Naive thymus-derived CD4-positive, alpha-beta T cell (primary cell): ENCODE results near the gene UPK3B. TPM values are rescaled to one million over a fixed set of nuclear protein-coding genes. Genes with fewer than 3 reads are reported as not detected.
"Not testable (repeated sequence)": the region's sequence is repeated elsewhere in the genome, so short reads cannot be mapped to it uniquely, and the experiment has no call there.

Experiments used
- ATAC-seq: fragments of 150-1000 bp; cut with Tn5 transposase; 2 replicates; pipeline ENCODE4 v1.10.0; 2021; ENCODE audit warnings: mild to moderate bottlenecking, moderate library complexity
- CTCF ChIA-PET: fragments of 350-600 bp; sonication (Branson Sonifier 250); formaldehyde crosslinking; loops from one replicate; lab custom pipeline; 2021; ENCODE audit warnings: antibody characterized with exemption; lab: Charles Lee
- POLR2A ChIA-PET: fragments of 350-600 bp; sonication (Branson Sonifier 250); formaldehyde crosslinking; loops from one replicate; lab custom pipeline; 2021; ENCODE audit warnings: antibody characterized with exemption, inconsistent platforms; lab: Charles Lee
- DNase-seq, 9 donors: peaks; one replicate each; pipeline versions ENCODE4 v3.0.0 to v3.0.0-alpha.2; 2020 to 2022; ENCODE audit warnings: mixed read lengths in 1 of 9
- H3K27ac ChIP-seq: one replicate; pipeline ENCODE4 v1.7.0; 2013; ENCODE audit warnings: mild to moderate bottlenecking, low read depth, low read length, moderate library complexity
- H3K27me3 ChIP-seq, 2 donors: one replicate each; pipeline ENCODE4 v1.7.0; 2013; ENCODE audit warnings: low read length in 2 of 2, mild to moderate bottlenecking in 2 of 2, moderate library complexity in 2 of 2; ENCODE audit not compliant: control insufficient read depth in 2 of 2, insufficient read depth in 2 of 2
- H3K36me3 ChIP-seq, 3 experiments: 1 replicate in 2 of 3; 2 replicates in 1 of 3; pipeline ENCODE4 v1.7.0; 2013; ENCODE audit warnings: low read length in 3 of 3, mild to moderate bottlenecking in 3 of 3, moderate library complexity in 1 of 3; ENCODE audit not compliant: insufficient read depth in 3 of 3, control insufficient read depth in 2 of 3
- H3K4me1 ChIP-seq, 2 donors: one replicate each; pipeline ENCODE4 v1.7.0; 2013; ENCODE audit warnings: low read length in 2 of 2, mild to moderate bottlenecking in 2 of 2, moderate library complexity in 1 of 2; ENCODE audit not compliant: control insufficient read depth in 2 of 2, insufficient read depth in 2 of 2
- H3K4me3 ChIP-seq: 2 replicates; pipeline ENCODE4 v1.7.0; 2013; ENCODE audit warnings: mild to moderate bottlenecking, low read length
- H3K9me3 ChIP-seq, 3 experiments: 1 replicate in 2 of 3; 2 replicates in 1 of 3; pipeline ENCODE4 v1.7.0; 2013; ENCODE audit warnings: low read length in 3 of 3; ENCODE audit not compliant: control insufficient read depth in 2 of 3
- H3K27ac Mint-ChIP-seq, 9 donors: one replicate each; pipeline ENCODE4 v1.8.0; 2020 to 2022; ENCODE audit warnings: mixed read lengths in 9 of 9, mild to moderate bottlenecking in 8 of 9, moderate library complexity in 5 of 9, inconsistent platforms in 2 of 9
- H3K27me3 Mint-ChIP-seq, 5 donors: one replicate each; pipeline ENCODE4 v1.8.0; 2021 to 2022; ENCODE audit warnings: mixed read lengths in 5 of 5, mild to moderate bottlenecking in 1 of 5
- H3K36me3 Mint-ChIP-seq, 5 donors: one replicate each; pipeline ENCODE4 v1.8.0; 2020 to 2022; ENCODE audit warnings: mixed read lengths in 5 of 5, mild to moderate bottlenecking in 3 of 5, inconsistent platforms in 1 of 5
- H3K4me1 Mint-ChIP-seq, 7 donors: one replicate each; pipeline ENCODE4 v1.8.0; 2020 to 2022; ENCODE audit warnings: mixed read lengths in 7 of 7, mild to moderate bottlenecking in 3 of 7, inconsistent platforms in 1 of 7
- H3K4me3 Mint-ChIP-seq, 10 donors: one replicate each; pipeline ENCODE4 v1.8.0; 2020 to 2022; ENCODE audit warnings: mild to moderate bottlenecking in 10 of 10, mixed read lengths in 10 of 10, moderate library complexity in 6 of 10, inconsistent platforms in 2 of 10
- H3K9me3 Mint-ChIP-seq, 11 donors: one replicate each; pipeline ENCODE4 v1.8.0; 2020 to 2022; ENCODE audit warnings: mixed read lengths in 11 of 11, mild to moderate bottlenecking in 4 of 11, inconsistent platforms in 1 of 11, moderate library complexity in 1 of 11
- intact Hi-C, 2 donors: fragments of 100-400 bp; cut with micrococcal nuclease; formaldehyde crosslinking; loops; one replicate each; pipeline ENCODE4 v1.15.1; 2023
- polyA plus RNA-seq, 2 donors: library from polyadenylated mRNA; unstranded; fragments of 300-500 nt; fragmentation: Illumina TruSeq; gene quantifications; one replicate each; pipeline ENCODE4 v1.2.3, GENCODE V29; 2021
- total RNA-seq, 6 experiments: library from RNA in 5 of 6; stranded (reverse) in 5 of 6; gene quantifications; 1 replicate in 5 of 6; 2 replicates in 1 of 6; pipeline ENCODE4 v1.2.3 and lab custom pipeline; 2021 to 2026

UPK3B gene
- total and polyA plus RNA-seq, 7 experiments from 2014 or later: 2.6 to 7.3 (median 5.2) TPM; not detected in 2

- H3K36me3 ChIP-seq, DNase-seq, CTCF ChIA-PET, intact Hi-C loops, H3K9me3 Mint-ChIP-seq, H3K27me3 Mint-ChIP-seq, ATAC-seq, H3K27ac Mint-ChIP-seq, H3K9me3 ChIP-seq, H3K4me1 ChIP-seq, H3K36me3 Mint-ChIP-seq, H3K27me3 ChIP-seq, H3K27ac ChIP-seq, H3K4me3 Mint-ChIP-seq, H3K4me3 ChIP-seq, POLR2A ChIA-PET: not testable (repeated sequence)
- H3K4me1 Mint-ChIP-seq: peaks cover 0 to 10% (median 2%) of the 10 kb centered on the region in 7 donors
Measured at GRCh38 chr7:76467743-76468404, 42.5 kb upstream of the UPK3B start.

DNA sequence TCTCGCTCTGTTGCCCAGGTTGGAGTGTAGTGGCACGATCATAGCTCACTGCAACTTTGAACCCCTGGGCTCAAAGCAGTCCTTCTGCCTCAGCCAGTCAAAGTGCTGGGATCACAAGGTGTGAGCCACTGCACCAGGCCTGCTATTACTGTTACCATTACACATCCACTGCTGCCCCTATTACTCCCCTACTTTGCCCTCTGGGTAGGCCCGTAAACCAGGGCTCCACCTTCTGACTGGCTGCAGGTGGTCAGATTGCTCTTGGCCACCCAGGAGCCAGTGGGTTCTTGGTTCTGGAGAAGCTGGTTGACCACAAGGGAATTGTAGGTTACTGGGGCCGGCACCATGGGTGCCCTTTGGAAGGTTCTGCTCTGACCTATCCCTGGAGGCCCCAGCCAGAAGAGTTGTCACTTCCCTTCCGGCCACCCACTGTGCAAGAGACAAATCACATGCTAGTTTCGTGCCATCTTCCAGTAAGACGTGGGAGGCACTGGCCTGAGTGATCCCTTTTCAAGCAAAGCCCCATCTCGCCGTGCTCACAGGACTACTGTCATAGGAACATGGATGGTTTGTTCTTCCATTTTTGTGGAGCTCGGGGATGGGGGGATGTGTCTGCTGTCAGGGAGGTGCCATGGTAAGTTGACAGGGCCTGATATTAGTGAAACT lies 38.7 kb upstream of the UPK3B start:
- H3K27ac ChIP-seq, H3K27me3 ChIP-seq, H3K27me3 Mint-ChIP-seq, H3K36me3 ChIP-seq, H3K9me3 ChIP-seq, H3K4me1 ChIP-seq, intact Hi-C loops, H3K9me3 Mint-ChIP-seq, H3K36me3 Mint-ChIP-seq, H3K27ac Mint-ChIP-seq, H3K4me1 Mint-ChIP-seq, H3K4me3 ChIP-seq, H3K4me3 Mint-ChIP-seq, DNase-seq, POLR2A ChIA-PET, CTCF ChIA-PET, ATAC-seq: not testable (repeated sequence)

DNA sequence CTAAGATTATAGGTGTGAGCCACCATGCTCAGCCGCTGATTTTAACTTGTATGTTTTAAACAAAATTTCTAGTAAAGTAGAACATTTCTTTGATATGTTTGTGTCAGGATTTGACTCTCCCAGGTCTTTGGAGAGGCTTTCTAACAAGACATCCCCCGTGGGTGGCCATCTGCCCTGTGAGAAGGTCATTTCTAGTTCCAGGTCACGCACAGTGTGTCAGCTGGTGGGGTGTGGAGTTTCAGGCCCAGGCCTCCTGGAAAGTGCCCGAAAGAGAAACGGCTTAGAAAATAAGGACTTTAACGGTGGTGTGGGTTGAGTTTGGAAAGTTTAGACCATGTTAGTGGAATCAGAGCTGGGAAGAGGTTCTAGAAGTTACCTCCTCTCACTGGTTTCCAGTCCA lies 37.3 kb upstream of the UPK3B start:
- H3K4me3 Mint-ChIP-seq, H3K4me1 ChIP-seq, H3K9me3 Mint-ChIP-seq, ATAC-seq, H3K9me3 ChIP-seq, H3K27me3 ChIP-seq, POLR2A ChIA-PET, DNase-seq, H3K4me3 ChIP-seq, intact Hi-C loops, H3K27ac ChIP-seq, H3K27me3 Mint-ChIP-seq, H3K36me3 ChIP-seq, CTCF ChIA-PET, H3K4me1 Mint-ChIP-seq, H3K27ac Mint-ChIP-seq, H3K36me3 Mint-ChIP-seq: not testable (repeated sequence)

GRCh38 chr7:76476280-76476679 lies 34.1 kb upstream of the UPK3B start:
- H3K4me1 Mint-ChIP-seq, DNase-seq, H3K27ac ChIP-seq, H3K4me1 ChIP-seq, H3K9me3 ChIP-seq, H3K4me3 ChIP-seq, H3K27me3 ChIP-seq, CTCF ChIA-PET, H3K9me3 Mint-ChIP-seq, H3K4me3 Mint-ChIP-seq, H3K27me3 Mint-ChIP-seq, intact Hi-C loops, ATAC-seq, H3K36me3 ChIP-seq, H3K27ac Mint-ChIP-seq, POLR2A ChIA-PET, H3K36me3 Mint-ChIP-seq: not testable (repeated sequence)

- H3K4me3 Mint-ChIP-seq, H3K27ac Mint-ChIP-seq, H3K4me1 ChIP-seq, CTCF ChIA-PET, DNase-seq, H3K4me1 Mint-ChIP-seq, H3K4me3 ChIP-seq, POLR2A ChIA-PET, ATAC-seq, H3K9me3 Mint-ChIP-seq, H3K9me3 ChIP-seq, H3K27me3 ChIP-seq, H3K36me3 Mint-ChIP-seq, H3K27ac ChIP-seq, H3K36me3 ChIP-seq, intact Hi-C loops, H3K27me3 Mint-ChIP-seq: not testable (repeated sequence)
Measured at GRCh38 chr7:76476742-76477474, 33.4 kb upstream of the UPK3B start.

DNA sequence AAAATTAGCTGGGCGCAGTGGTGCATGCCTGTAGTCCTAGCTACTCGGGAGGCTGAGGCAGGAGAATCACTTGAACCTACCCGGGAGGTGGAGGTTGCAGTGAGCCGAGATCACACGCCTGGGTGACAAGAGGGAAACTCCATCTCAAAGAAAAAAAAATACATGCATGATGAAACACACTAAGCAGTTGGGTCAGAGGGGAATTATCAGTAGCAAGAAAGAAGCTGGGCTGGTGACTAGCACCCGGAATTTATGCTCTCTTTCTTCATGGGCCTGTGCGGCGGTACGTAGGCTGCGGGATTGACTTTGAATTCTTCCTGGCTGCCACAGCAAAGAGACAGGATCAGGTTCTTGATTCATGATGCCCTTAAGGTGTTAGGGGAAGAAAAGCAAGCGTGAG lies 30.7 kb upstream of the UPK3B start:
- H3K4me3 Mint-ChIP-seq, H3K27me3 Mint-ChIP-seq, H3K36me3 Mint-ChIP-seq, POLR2A ChIA-PET, H3K27me3 ChIP-seq, H3K9me3 ChIP-seq, DNase-seq, H3K9me3 Mint-ChIP-seq, H3K27ac ChIP-seq, H3K4me1 ChIP-seq, H3K4me1 Mint-ChIP-seq, H3K27ac Mint-ChIP-seq, H3K36me3 ChIP-seq, CTCF ChIA-PET, intact Hi-C loops, H3K4me3 ChIP-seq, ATAC-seq: not testable (repeated sequence)
